ENCODE data around the gene FKBP6. TPM values are rescaled to one million over a fixed set of nuclear protein-coding genes. Genes with fewer than 3 reads are reported as not detected.

FKBP6 gene
- total and polyA plus RNA-seq, 2 of the 13 experiments (the other 11 are each of a cell fraction or from before 2014, with no cell fraction given): 0.07 to 0.20 TPM

Small RNAs within 50 kb of the gene (small RNA-seq; reads per million reads assigned to genes)
- gene RF00019 (ENCODE audit: insufficient read depth in 2 of 3, insufficient read length in 3 of 3, low read depth in 2 of 3, low replicate concordance in 1 of 3) (0 reads per million in 3 experiments), gene RNU6-1080P (ENCODE audit: insufficient read depth in 2 of 3, insufficient read length in 3 of 3, low read depth in 2 of 3, low replicate concordance in 1 of 3) (0 reads per million in 3 experiments)

Other genes starting within 250 kb of the FKBP6 start
- gene SPDYE9, start 242.1 kb upstream of the FKBP6 start, total RNA-seq (2016; rRNA removed; fragmentation: Illumina TruSeq; extraction: Trizol): not detected in 2 replicates
- gene SPDYE9, start 242.1 kb upstream of the FKBP6 start, polyA plus RNA-seq (2011; rRNA removed): not detected in 2 replicates
- 31.6 and 35.8 TPM in 2 replicates for gene NSUN5, start 19.3 kb upstream of the FKBP6 start, total RNA-seq (2016; rRNA removed; fragmentation: Illumina TruSeq; extraction: Trizol)
- gene NSUN5, start 19.3 kb upstream of the FKBP6 start, polyA plus RNA-seq (2011; rRNA removed): 19.9 and 24.9 TPM in 2 replicates
- gene TRIM50, start 79 bp upstream of the FKBP6 start, total RNA-seq (2016; rRNA removed; fragmentation: Illumina TruSeq; extraction: Trizol): 21.1 and 24.5 TPM in 2 replicates
- gene TRIM50, start 79 bp upstream of the FKBP6 start, polyA plus RNA-seq (2011; rRNA removed): 4.2 and 5.4 TPM in 2 replicates
- 0.87 and 2.2 TPM in 2 replicates for gene FZD9, start 105.6 kb downstream of the FKBP6 start, total RNA-seq (2016; rRNA removed; fragmentation: Illumina TruSeq; extraction: Trizol)
- 0.53 and 0.94 TPM in 2 replicates for gene FZD9, start 105.6 kb downstream of the FKBP6 start, polyA plus RNA-seq (2011; rRNA removed)
- gene BAZ1B, start 194.1 kb downstream of the FKBP6 start, total RNA-seq (2016; rRNA removed; fragmentation: Illumina TruSeq; extraction: Trizol): 69.4 and 93.4 TPM in 2 replicates
- gene BAZ1B, start 194.1 kb downstream of the FKBP6 start, polyA plus RNA-seq (2011; rRNA removed): 16.0 and 18.6 TPM in 2 replicates
- 22.1 and 24.3 TPM in 2 replicates for gene BCL7B, start 229.5 kb downstream of the FKBP6 start, total RNA-seq (2016; rRNA removed; fragmentation: Illumina TruSeq; extraction: Trizol)
- gene BCL7B, start 229.5 kb downstream of the FKBP6 start, polyA plus RNA-seq (2011; rRNA removed): 38.2 and 38.3 TPM in 2 replicates

Data from HepG2 (cell line).